ENCODE data around the gene NOL12.
"Not testable (repeated sequence)": the region's sequence is repeated elsewhere in the genome, so short reads cannot be mapped to it uniquely, and the experiment has no call there.

NOL12 gene

GRCh38 chr22:37717235-37717634 is 31.1 kb downstream of the NOL12 start:
- DNase-seq = not testable (repeated sequence)

DNA sequence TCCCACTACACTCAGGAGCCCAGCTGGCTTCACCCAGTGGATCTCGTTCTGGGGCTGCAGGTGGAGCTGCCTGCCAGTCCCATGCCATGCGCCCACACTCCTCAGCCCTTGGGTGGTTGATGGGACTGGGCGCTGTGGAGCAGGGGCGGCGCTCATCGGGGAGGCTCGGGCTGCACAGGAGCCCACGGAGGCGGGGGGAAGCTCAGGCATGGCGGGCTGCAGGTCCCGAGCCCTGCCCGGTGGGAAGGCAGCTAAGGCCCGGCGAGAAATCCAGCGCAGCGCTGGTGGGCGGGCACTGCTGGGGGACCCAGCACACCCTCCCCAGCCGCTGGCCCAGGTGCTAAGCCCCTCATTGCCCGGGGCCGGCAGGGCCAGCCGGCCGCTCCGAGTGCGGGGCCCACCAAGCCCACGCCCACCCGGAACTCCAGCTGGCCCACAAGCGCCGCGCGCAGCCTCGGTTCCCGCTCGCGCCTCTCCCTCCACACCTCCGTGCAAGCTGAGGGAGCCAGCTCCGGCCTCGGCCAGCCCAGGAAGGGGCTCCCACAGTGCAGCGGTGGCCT is 31.7 kb downstream of the NOL12 start:
- not testable (repeated sequence) for DNase-seq

- no peak for DNase-seq
These were observed 39.6 kb downstream of the NOL12 start for GRCh38 chr22:37725551-37726240.

DNA sequence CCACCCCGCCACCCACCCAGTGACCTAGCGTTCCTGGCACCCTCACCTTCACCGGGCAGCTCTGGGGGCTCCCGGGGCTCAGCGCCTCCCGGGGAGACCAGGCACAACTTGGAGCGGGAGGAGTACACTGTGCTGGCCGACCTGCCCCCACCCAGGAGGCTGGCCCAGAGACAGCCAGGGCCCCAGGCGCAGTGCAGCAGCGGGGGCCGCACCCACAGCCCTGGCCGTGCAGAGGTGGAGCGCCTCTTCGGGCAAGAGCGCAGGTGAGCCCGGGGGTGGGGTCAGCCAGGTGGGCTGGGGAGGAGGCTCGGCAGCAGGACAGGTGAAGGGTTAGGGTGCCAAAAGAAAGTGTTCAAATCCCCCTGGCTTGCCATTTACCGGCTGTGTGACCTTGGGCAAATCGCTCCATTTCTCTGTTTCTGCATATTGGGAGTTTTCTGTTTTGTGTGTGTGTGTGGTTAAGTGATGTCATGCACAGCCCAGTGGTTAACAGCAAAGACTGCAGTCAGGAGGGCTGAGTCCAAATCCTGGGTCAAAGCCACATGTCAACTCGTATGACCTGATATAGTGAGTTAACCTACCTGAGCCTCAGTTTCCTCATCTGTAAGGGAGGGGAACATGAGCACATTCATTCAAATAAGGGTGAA is 40.2 kb downstream of the NOL12 start:
- DNase-seq = no peak

DNA sequence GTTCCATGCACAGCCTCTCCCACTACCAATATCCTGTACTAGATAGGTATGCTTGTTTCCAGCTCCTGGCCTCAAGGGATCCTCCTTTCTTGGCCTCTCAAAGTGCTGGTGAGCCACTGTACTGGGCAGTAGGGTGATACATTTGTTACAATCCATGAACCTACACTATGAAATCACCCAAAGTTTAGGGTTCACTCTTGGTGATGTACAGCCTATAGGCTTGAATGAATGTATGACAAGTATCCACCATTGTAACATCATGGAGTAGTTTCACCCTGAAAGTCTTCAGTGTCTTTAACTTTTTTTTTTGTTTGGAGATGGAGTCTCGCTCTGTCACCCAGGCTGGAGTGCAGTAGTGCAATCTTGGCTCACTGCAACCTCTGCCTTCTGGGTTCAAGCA is 42.5 kb downstream of the NOL12 start:
- no peak for DNase-seq

DNA sequence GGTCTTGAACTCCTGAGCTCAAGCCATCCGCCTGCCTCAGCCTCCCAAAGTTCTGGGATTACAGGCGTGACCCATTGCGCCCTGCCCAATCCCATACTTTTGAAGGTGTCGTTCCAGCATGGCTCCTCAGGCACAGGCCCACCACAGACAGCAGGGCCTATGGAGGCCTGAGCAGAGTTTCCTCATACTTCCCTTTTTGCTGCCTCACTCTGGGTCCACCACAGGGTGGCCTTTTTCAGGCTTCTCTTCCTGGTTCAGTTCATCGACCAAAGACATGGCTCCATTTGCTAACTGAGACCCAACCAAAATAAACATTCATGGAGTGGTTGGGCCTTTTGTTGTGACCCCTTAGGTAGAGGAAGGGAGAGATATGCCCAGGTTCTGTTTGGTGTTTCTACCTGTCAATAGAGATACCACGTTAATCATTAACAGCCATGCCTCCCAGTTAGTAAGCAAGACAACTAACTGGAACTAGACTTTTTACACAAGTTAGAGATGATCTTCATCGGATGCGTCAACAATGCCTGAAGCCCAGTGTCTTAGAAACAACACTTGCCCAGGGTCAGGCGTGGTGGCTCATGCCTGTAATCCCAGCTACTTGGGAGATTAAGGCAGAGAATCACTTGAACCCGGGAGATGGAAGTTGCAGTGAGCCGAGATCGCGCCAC is 45.8 kb downstream of the NOL12 start:
- DNase-seq = no peak

- no peak for DNase-seq
These were observed 46.8 kb downstream of the NOL12 start for GRCh38 chr22:37732699-37733607.

DNA sequence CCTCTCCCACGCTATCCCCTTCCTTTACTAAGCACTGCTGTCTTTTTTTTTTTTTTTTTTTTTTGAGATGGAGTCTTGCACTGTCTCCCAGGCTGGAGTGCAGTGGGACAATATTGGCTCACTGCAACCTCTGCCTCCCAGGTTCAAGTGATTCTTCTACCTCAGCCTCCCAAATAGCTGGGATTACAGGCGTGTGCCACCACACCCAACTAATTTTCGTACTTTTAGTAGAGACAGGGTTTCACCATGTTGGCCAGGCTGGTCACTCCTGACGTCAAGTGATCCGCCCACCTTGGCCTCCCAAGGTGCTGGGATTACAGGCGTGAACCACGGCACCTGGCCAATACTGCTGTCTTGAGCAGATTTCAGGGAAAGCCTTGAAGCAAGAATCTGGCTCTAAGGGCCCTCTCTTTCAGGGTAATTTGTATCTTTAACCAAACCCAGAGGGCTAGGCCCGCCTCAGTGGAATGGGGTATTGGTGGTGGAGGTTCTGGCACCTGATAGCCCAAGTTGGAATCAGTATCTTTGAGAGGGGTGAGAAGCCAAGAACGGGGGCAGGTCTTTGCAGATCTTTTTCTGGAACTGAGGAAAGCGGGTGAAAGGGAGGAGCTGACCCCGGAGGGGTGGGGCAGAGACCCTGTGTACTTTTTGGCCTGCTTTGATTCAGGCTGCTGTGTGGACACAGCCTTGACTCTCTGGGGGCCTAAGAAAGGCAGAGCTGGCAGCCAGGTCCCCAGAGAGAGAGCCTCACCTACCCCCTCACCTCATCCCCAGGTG is 47.7 kb downstream of the NOL12 start:
- DNase-seq = no peak

DNA sequence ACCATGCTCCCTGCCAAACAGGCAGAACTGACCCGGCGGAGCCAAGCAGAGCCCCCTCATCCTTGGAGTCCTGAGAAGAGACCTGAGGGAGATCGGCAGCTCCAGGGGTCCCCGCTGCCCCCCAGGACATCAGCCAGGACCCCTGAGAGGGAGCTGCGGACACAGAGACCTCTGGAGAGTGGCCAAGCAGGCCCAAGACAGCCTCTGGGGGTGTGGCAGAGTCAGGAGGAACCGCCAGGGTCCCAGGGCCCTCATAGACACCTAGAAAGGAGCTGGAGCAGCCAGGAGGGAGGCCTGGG is 48.2 kb downstream of the NOL12 start:
- no peak for DNase-seq

- no peak for DNase-seq
These were observed 48.9 kb downstream of the NOL12 start for GRCh38 chr22:37734964-37735451.

GRCh38 chr22:37739035-37739434 is 52.9 kb downstream of the NOL12 start:
- DNase-seq = no peak

DNA sequence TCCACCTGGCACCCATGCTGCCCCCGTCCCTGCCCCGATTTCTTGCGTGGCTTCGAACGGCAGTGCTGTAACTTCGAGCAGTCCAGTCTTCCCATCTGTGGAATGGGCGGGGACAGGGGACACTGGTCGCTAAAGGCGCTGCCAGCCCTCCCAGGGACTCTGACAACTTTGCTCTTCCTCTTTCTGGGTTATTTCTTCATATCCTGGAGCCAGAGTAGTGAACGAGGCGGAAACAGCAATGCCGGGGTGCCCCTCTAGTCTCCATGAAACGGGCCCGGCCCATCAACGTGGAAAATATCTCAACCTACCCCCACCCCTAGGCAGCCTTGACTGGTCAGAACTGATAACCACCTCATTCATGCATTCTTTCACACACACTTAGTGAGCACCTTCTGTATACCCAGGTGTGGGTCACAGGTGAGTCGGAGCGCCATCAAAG is 53.5 kb downstream of the NOL12 start:
- no peak for DNase-seq

- no peak for DNase-seq
These were observed 54.5 kb downstream of the NOL12 start for GRCh38 chr22:37740455-37741311.

DNA sequence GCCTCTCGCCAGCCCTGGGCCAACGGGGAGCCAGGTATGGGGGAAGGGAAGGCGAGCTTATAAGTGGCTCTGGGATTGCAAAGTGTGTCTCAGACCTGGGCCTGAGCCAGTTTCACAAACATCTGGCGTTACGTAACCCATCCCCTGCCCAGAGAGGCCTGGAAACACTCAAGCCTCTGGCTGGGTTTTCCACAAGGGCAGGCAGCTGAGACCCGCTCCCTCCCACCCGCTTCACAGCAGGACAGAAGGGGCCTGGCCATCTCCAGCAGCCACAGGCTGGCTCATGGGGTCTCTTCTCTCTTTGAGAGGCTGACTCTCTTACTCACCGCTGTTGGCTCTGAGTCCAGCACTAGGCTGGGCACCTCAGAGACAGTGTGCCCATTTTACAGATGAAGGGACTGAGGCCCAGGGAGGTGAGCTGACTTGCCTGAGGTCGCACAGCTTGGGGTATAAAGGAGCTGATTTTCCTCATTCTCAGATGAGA is 55.2 kb downstream of the NOL12 start:
- no peak for DNase-seq

DNA sequence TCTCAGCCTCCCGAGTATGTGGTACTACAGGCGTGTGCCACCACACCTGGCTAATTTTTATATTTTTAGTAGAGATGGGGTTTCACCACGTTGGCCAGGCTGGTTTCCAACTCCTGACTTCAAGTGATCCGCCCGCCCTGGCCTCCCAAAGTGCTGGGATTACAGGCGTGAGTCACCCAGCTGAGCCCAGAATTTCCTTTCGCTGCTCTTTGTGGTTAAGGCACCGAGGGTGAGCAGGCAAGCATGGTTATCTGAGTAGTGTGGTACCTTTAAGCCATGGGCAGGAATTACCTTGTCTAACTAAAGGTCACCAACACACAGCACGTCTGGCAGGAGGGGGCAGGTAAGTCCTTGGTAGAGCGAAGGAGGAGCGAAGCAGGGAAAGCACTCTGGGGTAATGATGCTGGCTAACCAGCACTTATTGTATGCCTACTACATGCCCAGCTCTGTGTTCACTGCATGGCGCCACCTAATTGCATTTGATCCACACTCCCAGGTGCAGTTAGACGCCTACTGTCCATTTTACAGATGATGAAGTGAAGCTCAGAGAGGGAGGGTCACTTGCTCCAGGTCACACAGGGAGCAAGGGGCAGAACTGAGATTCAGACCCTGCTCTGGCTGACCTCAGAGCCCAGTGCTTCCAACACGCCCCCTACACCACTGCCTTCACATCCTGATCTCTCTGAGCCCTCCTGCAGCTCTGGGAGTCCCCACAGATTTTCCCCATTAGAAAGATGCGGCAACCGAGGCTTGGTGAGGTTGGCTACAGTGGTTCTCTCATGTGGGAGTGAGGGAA is 56.4 kb downstream of the NOL12 start:
- DNase-seq = no peak
